Pancreas (tissue), 10 donors: ENCODE results near the gene TMEM201. TPM values are rescaled to one million over a fixed set of nuclear protein-coding genes. Genes with fewer than 3 reads are reported as not detected.
A peak's percentile ranks its signal among the peaks of the same experiment; 100 is the strongest.

ENCODE experiments used
- ATAC-seq, 4 donors: fragments of 200-7000 bp; cut with Tn5 transposase; one replicate each; pipeline versions ENCODE4 v1.8.0 to v1.9.1; 2020; ENCODE audit warnings: mild to moderate bottlenecking in 4 of 4, moderate library complexity in 4 of 4
- DNase-seq, 6 donors: peaks; one replicate each; pipeline ENCODE4 v3.0.0-alpha.2; 2020
- FAIRE-seq: peaks from 2 replicates; lab custom pipeline; 2012; peaks lifted over from hg19 to GRCh38; lab: Jason Lieb, UNC
- H3K27ac ChIP-seq, 4 donors: fragments of 200-600 bp; sonication (generic); 1 replicate in 3 of 4; 2 replicates in 1 of 4; pipeline versions ENCODE4 v1.5.0 to v1.8.0; 2020
- H3K27me3 ChIP-seq, 4 donors: fragments of 200-600 bp; one replicate each; pipeline ENCODE4 v1.8.0; 2021
- H3K36me3 ChIP-seq, 3 donors: fragments of 200-600 bp; sonication (generic) in 1 of 3; one replicate each; pipeline versions ENCODE4 v1.5.0 to v1.8.0; 2020 to 2021
- H3K4me1 ChIP-seq, 3 donors: fragments of 200-600 bp; one replicate each; pipeline ENCODE4 v1.8.0; 2021
- H3K4me3 ChIP-seq, 4 donors: fragments of 200-600 bp; sonication (generic) in 2 of 4; one replicate each; pipeline versions ENCODE4 v1.5.0 to v1.8.0; 2020 to 2021
- H3K9me3 ChIP-seq, 4 donors: fragments of 200-600 bp; one replicate each; pipeline ENCODE4 v1.8.0; 2021
- CTCF ChIP-seq, 4 donors: fragments of 200-600 bp; sonication (generic) in 3 of 4; IDR thresholded peaks; one replicate each; pipeline versions ENCODE4 v1.5.0 to v1.8.0; 2021; ENCODE audit warnings: antibody characterized with exemption in 4 of 4
- WGBS, 2 donors: extraction: QIAGEN DNeasy Blood & Tissue Kit; methylation state at CpG; one replicate each; pipeline ENCODE4 v1.1.7; 2013; 5-methylcytosine and 5-hydroxymethylcytosine counted together
- intact Hi-C, 3 donors: fragments of 100-400 bp; cut with DNase I; formaldehyde crosslinking; loops; one replicate each; pipeline versions ENCODE4 v1.11.1 to v1.14.2; 2022
- polyA plus RNA-seq, 2 donors: library from polyadenylated mRNA; stranded (reverse); fragments of 200-250 nt; gene quantifications; one replicate each; pipeline ENCODE4 v1.2.3, GENCODE V29; 2013
- total RNA-seq, 6 donors: library from RNA; stranded (reverse); fragmentation: NEBNext Ultra II Directional in 4 of 6; extraction: Animal tissue kit (Norgen Biotek cat#: 25700) in 4 of 6; gene quantifications; one replicate each; pipeline versions ENCODE4 v1.2.1 to v1.2.4, GENCODE V29; 2021 to 2023
- donor health status: healthy with polysubstance abuse.
- donor health status: DM: no; HTN: no; CAD: no; lungs with moderate emphysema.
- donor health status: DM: no; HTN: no; CAD: no.
- donor health status: control.
- donor health status: control.
- donor health status: Bipolar disorder and iron deficiency.
- donor health status: DM: yes; HTN: yes; CAD: no.
- donor health status: DM: no; HTN: no; CAD: no.
- donor health status: DM: no; HTN: no; CAD: no.
- donor health status: DM: yes; HTN: yes; CAD: no.

Gene TMEM201
- total RNA-seq, result 1 to 10 TPM; 2.9 to 7.0 (median 5.6) TPM
- 1 to 10 TPM; 6.7 to 7.2 TPM for polyA plus RNA-seq

- Histone ChIP-seq H3K27ac (peak within 1 kb of the TSS in 2 of 4 donors; percentile 15 to 17), H3K36me3 (no peaks in the 10 kb centered on the region), H3K9me3 (no peaks in the 10 kb centered on the region), H3K4me1 (peaks cover 0 to 11% (median 3%) of the 10 kb centered on the region in 3 donors), H3K4me3 (peak within 1 kb of the TSS; percentile 42 to 77 (median 72)), H3K27me3 (no peaks in the 10 kb centered on the region)
- WGBS, 2 donors, result 1% methylated on average over 34 to 94 of the region's 94 CpGs
- peak; percentile 94 to 96 (median 95) for ATAC-seq
- intact Hi-C loops, result no loop called here
- DNase-seq, result peak; percentile 93 to 99 (median 96)
- no peak for FAIRE-seq
- peak; percentile 80 to 95 (median 93) for TF ChIP-seq CTCF (IDR thresholded peaks at IDR 0.05)
These were observed at the start of gene TMEM201 for GRCh38 chr1:9588551-9589143. Gene TMEM201, plus strand, starts transcription at chr1:9588911. Its CDS starts 20 bp downstream, at chr1:9588931.

GRCh38 chr1:9539165-9539828, 49.4 kb upstream of the TMEM201 start, which contains the start of gene SLC25A33:
Gene SLC25A33, plus strand, starts transcription at chr1:9539465. Its CDS starts 227 bp downstream, at chr1:9539692.
- no peaks in the 10 kb centered on the region for H3K9me3 ChIP-seq
- H3K27me3 ChIP-seq, result no peaks in the 10 kb centered on the region
- intact Hi-C loops, result no loop called here
- H3K4me1 ChIP-seq, result peaks cover 10 to 16% (median 15%) of the 10 kb centered on the region in 3 donors
- ATAC-seq (peak; percentile 93 to 97 (median 94)), DNase-seq (peak; percentile 96 to 99 (median 98)), FAIRE-seq (no peak)
- peak within 1 kb of the TSS; percentile 71 to 87 (median 76) for H3K27ac ChIP-seq
- 1% methylated on average over 47 to 92 of the region's 92 CpGs for WGBS, 2 donors
- H3K36me3 ChIP-seq, result no peaks in the 10 kb centered on the region
- peak within 1 kb of the TSS; percentile 65 to 80 (median 72) for H3K4me3 ChIP-seq
- no peak for TF ChIP-seq CTCF (IDR thresholded peaks at IDR 0.05)

- DNase-seq (peak; percentile 43 to 78 (median 58)), FAIRE-seq (no peak), ATAC-seq (peak; percentile 17 to 37 (median 32))
- intact Hi-C loops, result no loop called here
- 6 to 15% methylated on average over 34 to 61 of the region's 61 CpGs for WGBS, 2 donors
- H3K36me3 ChIP-seq, result no peaks in the 10 kb centered on the region
- no peaks in the 10 kb centered on the region for H3K27me3 ChIP-seq
- peak overlapping the region; percentile 71 to 77 (median 74) for H3K27ac ChIP-seq
- H3K4me3 ChIP-seq, result peak overlapping the region; percentile 65 to 80 (median 72)
- H3K9me3 ChIP-seq, result no peaks in the 10 kb centered on the region
- H3K4me1 ChIP-seq, result peaks cover 10 to 16% (median 15%) of the 10 kb centered on the region in 3 donors
- no peak for TF ChIP-seq CTCF (IDR thresholded peaks at IDR 0.05)
These were observed 48.7 kb upstream of the TMEM201 start for GRCh38 chr1:9539829-9540550.

GRCh38 chr1:9542430-9542829, 46.3 kb upstream of the TMEM201 start:
- FAIRE-seq, result no peak
- intact Hi-C loops, result no loop called here
- H3K27me3 ChIP-seq, result no peaks in the 10 kb centered on the region
- H3K36me3 ChIP-seq, result no peaks in the 10 kb centered on the region
- no peak for TF ChIP-seq CTCF (IDR thresholded peaks at IDR 0.05)
- H3K27ac ChIP-seq, result no peak overlapping the region
- H3K9me3 ChIP-seq, result no peaks in the 10 kb centered on the region
- WGBS, 2 donors, result 14 to 17% methylated on average over 3 of the region's 3 CpGs
- H3K4me3 ChIP-seq, result no peak overlapping the region
- ATAC-seq, result no peak
- no peak for DNase-seq
- H3K4me1 ChIP-seq, result peaks cover 8 to 15% (median 14%) of the 10 kb centered on the region in 3 donors
